Liver (tissue), 3 donors: Measurements from ENCODE around the gene CDK15.

ENCODE experiments used
- CTCF ChIP-seq: fragments of 150-350 bp; IDR thresholded peaks from 2 replicates; pipeline ENCODE4 v1.5.1; 2017; ENCODE audit warnings: improper control_type of control experiment, low read depth, low read length; ENCODE audit not compliant: missing input control
- EGR1 ChIP-seq, 2 donors: IDR thresholded peaks; 2 replicates each; pipeline ENCODE4 v1.6.1; 2016 to 2018; ENCODE audit warnings: antibody characterized with exemption in 2 of 2, low read depth in 2 of 2
- JUND ChIP-seq, 2 donors: IDR thresholded peaks; 2 replicates each; pipeline ENCODE4 v1.6.1; 2016; ENCODE audit warnings: antibody characterized with exemption in 2 of 2
- MAX ChIP-seq: IDR thresholded peaks from 2 replicates; pipeline ENCODE4 v1.6.1; 2016; ENCODE audit warnings: antibody characterized with exemption
- RAD21 ChIP-seq, 2 donors: IDR thresholded peaks; 2 replicates each; pipeline ENCODE4 v1.6.1; 2016; ENCODE audit warnings: antibody characterized with exemption in 2 of 2, mild to moderate bottlenecking in 2 of 2
- RXRA ChIP-seq, 2 donors: IDR thresholded peaks; 2 replicates each; pipeline ENCODE4 v1.6.1; 2017 to 2018; ENCODE audit warnings: antibody characterized with exemption in 2 of 2, mild to moderate bottlenecking in 1 of 2
- TAF1 ChIP-seq: conservative IDR thresholded peaks from 2 replicates; pipeline ENCODE4 v1.6.1; 2016; ENCODE audit warnings: antibody characterized with exemption, mild to moderate bottlenecking
- TF ChIP-seq, protein P1 (sequence below): IDR thresholded peaks from 2 replicates; pipeline ENCODE4 v1.6.1; 2016; ENCODE audit warnings: antibody characterized with exemption
- TF ChIP-seq, protein P2 (sequence below): IDR thresholded peaks from 2 replicates; pipeline ENCODE4 v1.6.1; 2016; ENCODE audit warnings: antibody characterized with exemption, mild to moderate bottlenecking
- donor health status: healthy.
- donor health status: healthy.

GRCh38 chr2:201937343-201937742 is 131.0 kb downstream of the CDK15 start:
- TF ChIP-seq CTCF (no peak), TAF1 (no peak), MAX (no peak), JUND (IDR thresholded peaks at IDR 0.05) (no peak), RXRA (IDR thresholded peaks at IDR 0.05) (no peak), RAD21 (IDR thresholded peaks at IDR 0.05) (no peak), EGR1 (IDR thresholded peaks at IDR 0.05; ENCODE audit: low read depth in 2 of 2) (no peak)
- TF ChIP-seq, protein P1, sequence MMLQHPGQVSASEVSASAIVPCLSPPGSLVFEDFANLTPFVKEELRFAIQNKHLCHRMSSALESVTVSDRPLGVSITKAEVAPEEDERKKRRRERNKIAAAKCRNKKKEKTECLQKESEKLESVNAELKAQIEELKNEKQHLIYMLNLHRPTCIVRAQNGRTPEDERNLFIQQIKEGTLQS = no peak
- TF ChIP-seq, protein P2, sequence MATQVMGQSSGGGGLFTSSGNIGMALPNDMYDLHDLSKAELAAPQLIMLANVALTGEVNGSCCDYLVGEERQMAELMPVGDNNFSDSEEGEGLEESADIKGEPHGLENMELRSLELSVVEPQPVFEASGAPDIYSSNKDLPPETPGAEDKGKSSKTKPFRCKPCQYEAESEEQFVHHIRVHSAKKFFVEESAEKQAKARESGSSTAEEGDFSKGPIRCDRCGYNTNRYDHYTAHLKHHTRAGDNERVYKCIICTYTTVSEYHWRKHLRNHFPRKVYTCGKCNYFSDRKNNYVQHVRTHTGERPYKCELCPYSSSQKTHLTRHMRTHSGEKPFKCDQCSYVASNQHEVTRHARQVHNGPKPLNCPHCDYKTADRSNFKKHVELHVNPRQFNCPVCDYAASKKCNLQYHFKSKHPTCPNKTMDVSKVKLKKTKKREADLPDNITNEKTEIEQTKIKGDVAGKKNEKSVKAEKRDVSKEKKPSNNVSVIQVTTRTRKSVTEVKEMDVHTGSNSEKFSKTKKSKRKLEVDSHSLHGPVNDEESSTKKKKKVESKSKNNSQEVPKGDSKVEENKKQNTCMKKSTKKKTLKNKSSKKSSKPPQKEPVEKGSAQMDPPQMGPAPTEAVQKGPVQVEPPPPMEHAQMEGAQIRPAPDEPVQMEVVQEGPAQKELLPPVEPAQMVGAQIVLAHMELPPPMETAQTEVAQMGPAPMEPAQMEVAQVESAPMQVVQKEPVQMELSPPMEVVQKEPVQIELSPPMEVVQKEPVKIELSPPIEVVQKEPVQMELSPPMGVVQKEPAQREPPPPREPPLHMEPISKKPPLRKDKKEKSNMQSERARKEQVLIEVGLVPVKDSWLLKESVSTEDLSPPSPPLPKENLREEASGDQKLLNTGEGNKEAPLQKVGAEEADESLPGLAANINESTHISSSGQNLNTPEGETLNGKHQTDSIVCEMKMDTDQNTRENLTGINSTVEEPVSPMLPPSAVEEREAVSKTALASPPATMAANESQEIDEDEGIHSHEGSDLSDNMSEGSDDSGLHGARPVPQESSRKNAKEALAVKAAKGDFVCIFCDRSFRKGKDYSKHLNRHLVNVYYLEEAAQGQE = no peak
